Suprapubic skin (tissue), 4 donors: ENCODE measurements around the gene CES5A. TPM values are rescaled to one million over a fixed set of nuclear protein-coding genes. Genes with fewer than 3 reads are reported as not detected.
"Not testable (repeated sequence)": the region's sequence is repeated elsewhere in the genome, so short reads cannot be mapped to it uniquely, and the experiment has no call there.

ENCODE experiments used
- DNase-seq, 2 donors: peaks; one replicate each; pipeline ENCODE4 v3.0.0-alpha.2; 2019; ENCODE audit warnings: low spot score in 2 of 2
- H3K27ac ChIP-seq: fragments of 200-600 bp; sonication (generic); one replicate; pipeline ENCODE4 v1.5.1; 2019
- H3K27me3 ChIP-seq: fragments of 200-600 bp; sonication (generic); one replicate; pipeline ENCODE4 v1.5.1; 2019
- H3K36me3 ChIP-seq: fragments of 200-600 bp; sonication (generic); one replicate; pipeline ENCODE4 v1.5.1; 2019
- H3K4me1 ChIP-seq: fragments of 200-600 bp; sonication (generic); one replicate; pipeline ENCODE4 v1.5.1; 2019
- H3K4me3 ChIP-seq: fragments of 200-600 bp; sonication (generic); one replicate; pipeline ENCODE4 v1.5.1; 2019; ENCODE audit warnings: mild to moderate bottlenecking
- H3K9me3 ChIP-seq: fragments of 200-600 bp; sonication (generic); one replicate; pipeline ENCODE4 v1.5.1; 2019
- CTCF ChIP-seq, 2 donors: fragments of 200-600 bp in 1 of 2; fragments of 450-650 bp in 1 of 2; sonication (generic) in 1 of 2; IDR thresholded peaks; one replicate each; pipeline ENCODE4 v1.5.1; 2016 to 2019; ENCODE audit warnings: antibody characterized with exemption in 2 of 2, mild to moderate bottlenecking in 1 of 2, moderate library complexity in 1 of 2
- EP300 ChIP-seq: sonication (generic); formaldehyde crosslinking; IDR thresholded peaks from one replicate; pipeline ENCODE4 v1.6.1; 2017; ENCODE audit warnings: antibody characterized with exemption
- POLR2A ChIP-seq, 2 donors: fragments of 450-650 bp; IDR thresholded peaks; one replicate each; pipeline ENCODE4 v1.6.1; 2017; ENCODE audit warnings: antibody characterized with exemption in 2 of 2, mild to moderate bottlenecking in 2 of 2, moderate library complexity in 2 of 2
- POLR2AphosphoS5 ChIP-seq, 3 donors: sonication (generic); formaldehyde crosslinking; IDR thresholded peaks; one replicate each; pipeline ENCODE4 v1.6.1; 2017; ENCODE audit warnings: antibody characterized with exemption in 3 of 3
- WGBS: methylation state at CpG from one replicate; pipeline ENCODE4 v1.1.5; 2018; 5-methylcytosine and 5-hydroxymethylcytosine counted together
- total RNA-seq, 4 donors: library from RNA; depleted of rRNA; stranded (reverse); fragments of >200 nt; gene quantifications; one replicate each; pipeline ENCODE4 v1.1.0, GENCODE V29; 2016

The CES5A gene
- total RNA-seq, 4 donors from 2014 or later: 0.30 to 0.60 TPM; not detected in 2

- Histone ChIP-seq H3K36me3 (no peaks in the 10 kb centered on the region), H3K9me3 (no peaks in the 10 kb centered on the region), H3K27ac (no peak overlapping the region), H3K27me3 (no peaks in the 10 kb centered on the region), H3K4me1 (peaks cover 43% of the 10 kb centered on the region), H3K4me3 (no peak overlapping the region)
- 38% methylated on average over 2 of the region's 2 CpGs for WGBS
- no peak for TF ChIP-seq EP300
- TF ChIP-seq POLR2A (IDR thresholded peaks at IDR 0.05): no peak
- no peak for TF ChIP-seq POLR2AphosphoS5 (IDR thresholded peaks at IDR 0.05)
- TF ChIP-seq CTCF (IDR thresholded peaks at IDR 0.05): no peak
- no peak for DNase-seq
Observed at GRCh38 chr16:55913716-55914115, 38.5 kb upstream of the CES5A start.

- H3K27me3 ChIP-seq, H3K4me3 ChIP-seq, H3K36me3 ChIP-seq, DNase-seq, H3K9me3 ChIP-seq: not testable (repeated sequence)
- peaks cover 43% of the 10 kb centered on the region for H3K4me1 ChIP-seq
- peak overlapping the region; percentile 24 for H3K27ac ChIP-seq
- 38% methylated on average over 2 of the region's 2 CpGs for WGBS
Observed at GRCh38 chr16:55913121-55913520, 37.9 kb upstream of the CES5A start.

- Histone ChIP-seq H3K4me3 (no peak overlapping the region), H3K27me3 (no peaks in the 10 kb centered on the region), H3K9me3 (no peaks in the 10 kb centered on the region), H3K27ac (no peak overlapping the region), H3K4me1 (peaks cover 43% of the 10 kb centered on the region), H3K36me3 (no peaks in the 10 kb centered on the region)
- WGBS: 48% methylated on average over 8 of the region's 9 CpGs
- DNase-seq: no peak
- TF ChIP-seq CTCF (IDR thresholded peaks at IDR 0.05) (no peak), POLR2AphosphoS5 (IDR thresholded peaks at IDR 0.05) (no peak), POLR2A (IDR thresholded peaks at IDR 0.05) (no peak), EP300 (no peak)
Observed at GRCh38 chr16:55912022-55912421, 36.8 kb upstream of the CES5A start.

GRCh38 chr16:55911616-55912015 lies 36.4 kb upstream of the CES5A start:
- Histone ChIP-seq H3K36me3 (no peaks in the 10 kb centered on the region), H3K27ac (no peak overlapping the region), H3K27me3 (no peaks in the 10 kb centered on the region), H3K4me3 (no peak overlapping the region), H3K4me1 (peaks cover 40% of the 10 kb centered on the region), H3K9me3 (no peaks in the 10 kb centered on the region)
- WGBS: 86% methylated on average over 2 of the region's 2 CpGs
- no peak for TF ChIP-seq POLR2A (IDR thresholded peaks at IDR 0.05)
- no peak for TF ChIP-seq EP300
- no peak for TF ChIP-seq CTCF (IDR thresholded peaks at IDR 0.05)
- TF ChIP-seq POLR2AphosphoS5 (IDR thresholded peaks at IDR 0.05): no peak
- no peak for DNase-seq

GRCh38 chr16:55909876-55910275 lies 34.7 kb upstream of the CES5A start:
- no peak for DNase-seq
- TF ChIP-seq POLR2AphosphoS5 (IDR thresholded peaks at IDR 0.05) (no peak), EP300 (no peak), CTCF (IDR thresholded peaks at IDR 0.05) (no peak), POLR2A (IDR thresholded peaks at IDR 0.05) (no peak)
- Histone ChIP-seq H3K27ac (no peak overlapping the region), H3K9me3 (no peaks in the 10 kb centered on the region), H3K4me3 (no peak overlapping the region), H3K4me1 (peaks cover 28% of the 10 kb centered on the region), H3K36me3 (no peaks in the 10 kb centered on the region), H3K27me3 (no peaks in the 10 kb centered on the region)
- WGBS: 80% methylated on average over 1 of the region's 2 CpGs

- Histone ChIP-seq H3K9me3 (no peaks in the 10 kb centered on the region), H3K4me3 (no peak overlapping the region), H3K27ac (no peak overlapping the region), H3K27me3 (no peaks in the 10 kb centered on the region), H3K36me3 (no peaks in the 10 kb centered on the region), H3K4me1 (peaks cover 16% of the 10 kb centered on the region)
- WGBS: 89% methylated on average over 4 of the region's 4 CpGs
- DNase-seq: no peak
- TF ChIP-seq POLR2A (IDR thresholded peaks at IDR 0.05) (no peak), CTCF (IDR thresholded peaks at IDR 0.05) (no peak), EP300 (no peak), POLR2AphosphoS5 (IDR thresholded peaks at IDR 0.05) (no peak)
Observed at GRCh38 chr16:55908641-55909040, 33.5 kb upstream of the CES5A start.
